Nephron progenitor cell (in vitro differentiated cells): Measurements from ENCODE around the gene EXOC4.

Source experiments
- DNase-seq: peaks from one replicate; pipeline ENCODE4 v3.0.0; 2021
- H3K27ac Mint-ChIP-seq: 2 replicates; pipeline ENCODE4 v1.8.0; 2021; ENCODE audit warnings: mild to moderate bottlenecking, moderate library complexity, mixed read lengths
- H3K27me3 Mint-ChIP-seq: 2 replicates; pipeline ENCODE4 v1.8.0; 2021; ENCODE audit warnings: mild to moderate bottlenecking, low read depth, mixed read lengths; ENCODE audit not compliant: poor library complexity
- H3K36me3 Mint-ChIP-seq: 2 replicates; pipeline ENCODE4 v1.8.0; 2021; ENCODE audit warnings: low read depth, mixed read lengths
- H3K4me1 Mint-ChIP-seq: 2 replicates; pipeline ENCODE4 v1.8.0; 2021; ENCODE audit warnings: mixed read lengths
- H3K4me3 Mint-ChIP-seq: 2 replicates; pipeline ENCODE4 v1.8.0; 2021; ENCODE audit warnings: mild to moderate bottlenecking, moderate library complexity, mixed read lengths
- H3K9me3 Mint-ChIP-seq: 2 replicates; pipeline ENCODE4 v1.8.0; 2021; ENCODE audit warnings: mild to moderate bottlenecking, moderate library complexity, mixed read lengths
- TF ChIP-seq, protein P1 (sequence below): fragments of 200-600 bp; sonication (generic); IDR thresholded peaks from 2 replicates; pipeline ENCODE4 v1.5.0; 2021; ENCODE audit warnings: antibody characterized with exemption

The EXOC4 gene

DNA sequence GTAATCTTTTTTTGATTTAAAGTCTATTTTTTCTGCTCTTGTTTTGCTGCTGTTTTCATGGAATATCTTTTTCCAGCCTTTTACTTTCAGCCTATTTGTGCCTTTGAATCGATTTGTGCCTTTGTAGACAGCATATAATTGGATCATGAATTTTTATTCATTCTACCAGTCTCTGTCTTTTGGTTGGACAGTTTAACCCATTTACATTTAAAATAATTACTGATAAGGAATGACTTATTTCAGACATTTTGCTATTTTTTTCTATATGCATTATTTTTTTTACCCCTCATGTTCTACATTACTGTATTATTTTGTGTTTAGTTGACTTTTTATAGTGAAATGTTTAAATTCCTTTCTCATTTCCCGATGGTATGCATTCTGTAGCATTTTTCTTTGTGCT is 99.6 kb downstream of the EXOC4 start:
- no peak overlapping the region for H3K27ac Mint-ChIP-seq
- H3K4me1 Mint-ChIP-seq: no peaks in the 10 kb centered on the region
- H3K27me3 Mint-ChIP-seq: peaks cover 4% of the 10 kb centered on the region
- TF ChIP-seq, protein P1, sequence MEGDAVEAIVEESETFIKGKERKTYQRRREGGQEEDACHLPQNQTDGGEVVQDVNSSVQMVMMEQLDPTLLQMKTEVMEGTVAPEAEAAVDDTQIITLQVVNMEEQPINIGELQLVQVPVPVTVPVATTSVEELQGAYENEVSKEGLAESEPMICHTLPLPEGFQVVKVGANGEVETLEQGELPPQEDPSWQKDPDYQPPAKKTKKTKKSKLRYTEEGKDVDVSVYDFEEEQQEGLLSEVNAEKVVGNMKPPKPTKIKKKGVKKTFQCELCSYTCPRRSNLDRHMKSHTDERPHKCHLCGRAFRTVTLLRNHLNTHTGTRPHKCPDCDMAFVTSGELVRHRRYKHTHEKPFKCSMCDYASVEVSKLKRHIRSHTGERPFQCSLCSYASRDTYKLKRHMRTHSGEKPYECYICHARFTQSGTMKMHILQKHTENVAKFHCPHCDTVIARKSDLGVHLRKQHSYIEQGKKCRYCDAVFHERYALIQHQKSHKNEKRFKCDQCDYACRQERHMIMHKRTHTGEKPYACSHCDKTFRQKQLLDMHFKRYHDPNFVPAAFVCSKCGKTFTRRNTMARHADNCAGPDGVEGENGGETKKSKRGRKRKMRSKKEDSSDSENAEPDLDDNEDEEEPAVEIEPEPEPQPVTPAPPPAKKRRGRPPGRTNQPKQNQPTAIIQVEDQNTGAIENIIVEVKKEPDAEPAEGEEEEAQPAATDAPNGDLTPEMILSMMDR: no peak
- H3K4me3 Mint-ChIP-seq: no peak overlapping the region
- H3K9me3 Mint-ChIP-seq: peaks cover 48% of the 10 kb centered on the region
- DNase-seq: no peak
- peaks cover 63% of the 10 kb centered on the region for H3K36me3 Mint-ChIP-seq

DNA sequence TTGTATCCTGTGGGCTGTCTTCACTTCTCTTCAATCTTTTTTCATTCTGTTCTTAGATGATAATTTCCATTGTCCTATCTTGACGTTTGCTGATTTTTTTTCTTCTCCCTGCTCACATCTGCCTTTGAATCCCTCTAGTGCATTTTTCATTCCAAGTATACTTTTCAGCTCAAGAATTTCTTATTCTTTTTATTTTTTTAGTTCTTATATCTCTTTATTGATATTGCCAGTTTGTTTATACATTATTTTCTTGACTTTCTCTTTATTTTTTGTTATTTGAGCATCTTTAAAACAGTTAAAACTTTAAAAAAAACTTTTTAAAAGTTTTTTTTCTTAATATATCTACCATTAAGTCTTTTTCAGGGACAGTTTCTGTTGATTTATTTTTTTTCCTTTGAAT is 100.9 kb downstream of the EXOC4 start:
- Mint-ChIP-seq H3K27me3 (peaks cover 4% of the 10 kb centered on the region), H3K4me1 (no peaks in the 10 kb centered on the region), H3K36me3 (peaks cover 70% of the 10 kb centered on the region), H3K4me3 (no peak overlapping the region), H3K9me3 (peaks cover 48% of the 10 kb centered on the region), H3K27ac (no peak overlapping the region)
- TF ChIP-seq, protein P1: no peak
- DNase-seq: no peak

DNA sequence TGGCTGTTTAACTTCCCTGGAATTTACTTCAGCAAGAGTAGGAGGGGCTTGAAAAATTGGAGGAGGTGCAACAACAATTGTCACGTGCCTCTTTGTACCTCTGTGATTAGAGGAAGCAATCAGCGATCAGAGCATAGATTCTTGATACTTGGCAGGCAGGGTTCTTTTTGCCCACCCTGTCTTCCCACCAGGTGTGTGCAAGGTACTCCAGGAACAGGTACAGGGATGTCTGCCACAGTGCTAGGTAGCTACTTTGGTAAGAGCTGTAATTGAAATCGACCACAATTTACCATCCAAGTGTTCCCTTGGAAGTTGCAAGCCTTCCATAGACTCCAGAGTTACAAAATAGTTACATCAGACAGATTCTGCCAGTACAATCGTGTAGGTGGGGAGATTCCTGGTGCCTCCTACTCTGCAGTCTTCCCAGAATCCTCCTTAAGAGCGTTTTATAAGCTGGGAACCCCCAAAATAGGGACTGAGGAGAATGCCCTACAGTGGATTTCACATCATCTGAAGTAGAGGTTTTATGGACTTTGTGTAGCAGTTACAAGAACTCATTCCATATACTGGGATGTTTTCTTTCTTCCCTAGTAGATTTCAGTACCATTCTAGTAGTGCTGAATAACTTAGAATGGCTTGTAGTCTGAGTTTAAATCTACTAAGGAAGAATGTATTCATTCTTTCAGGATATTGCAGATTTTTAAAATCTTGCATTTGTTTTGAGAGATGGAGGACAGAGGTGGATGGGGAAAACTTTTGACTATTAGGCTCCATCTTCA is 101.9 kb downstream of the EXOC4 start:
- peaks cover 4% of the 10 kb centered on the region for H3K27me3 Mint-ChIP-seq
- no peak overlapping the region for H3K27ac Mint-ChIP-seq
- no peak for DNase-seq
- H3K36me3 Mint-ChIP-seq: peaks cover 63% of the 10 kb centered on the region
- H3K4me3 Mint-ChIP-seq: no peak overlapping the region
- no peaks in the 10 kb centered on the region for H3K4me1 Mint-ChIP-seq
- TF ChIP-seq, protein P1: no peak
- peaks cover 41% of the 10 kb centered on the region for H3K9me3 Mint-ChIP-seq

DNA sequence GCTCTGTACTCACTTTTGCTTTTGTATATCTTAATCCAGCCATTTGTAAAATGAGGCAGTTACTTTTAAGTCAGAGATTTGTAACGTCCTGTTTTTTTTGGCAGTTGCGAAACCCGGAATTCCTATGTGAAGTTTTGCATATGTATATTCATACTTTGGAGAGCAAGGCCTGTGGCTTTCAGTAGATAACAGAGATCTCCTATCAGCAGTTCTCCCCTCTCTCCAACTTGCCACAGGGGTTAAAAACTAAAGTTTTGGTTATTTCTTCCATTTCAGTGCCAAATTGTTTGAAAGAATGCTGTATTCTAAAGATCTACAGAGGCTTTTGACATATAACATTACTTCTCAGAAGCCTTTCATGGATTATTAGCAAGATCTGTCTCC is 102.4 kb downstream of the EXOC4 start:
- Mint-ChIP-seq H3K27me3 (peaks cover 4% of the 10 kb centered on the region), H3K4me1 (no peaks in the 10 kb centered on the region), H3K9me3 (peaks cover 40% of the 10 kb centered on the region), H3K36me3 (peaks cover 62% of the 10 kb centered on the region), H3K27ac (no peak overlapping the region), H3K4me3 (no peak overlapping the region)
- TF ChIP-seq, protein P1: no peak
- no peak for DNase-seq

DNA sequence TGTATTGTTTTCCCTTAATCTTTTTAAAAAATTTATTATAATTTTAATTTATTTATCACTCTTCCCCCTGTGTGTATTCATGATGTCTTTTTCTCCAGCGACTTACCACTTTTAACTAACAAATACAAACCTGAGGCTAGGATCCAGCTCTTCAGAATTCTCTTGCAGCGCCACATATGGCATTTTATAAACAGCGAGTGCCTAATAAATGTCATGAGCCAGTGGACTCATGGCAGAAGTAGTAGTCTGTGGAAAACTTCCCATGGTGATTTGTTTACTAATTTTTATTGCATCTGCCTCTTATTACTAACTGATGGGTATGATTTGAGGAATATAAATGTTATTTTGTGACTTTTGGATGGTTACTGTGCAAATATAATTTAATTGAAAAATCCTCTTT is 102.9 kb downstream of the EXOC4 start:
- no peak for DNase-seq
- Mint-ChIP-seq H3K27ac (no peak overlapping the region), H3K27me3 (peaks cover 4% of the 10 kb centered on the region), H3K9me3 (peaks cover 39% of the 10 kb centered on the region), H3K4me1 (no peaks in the 10 kb centered on the region), H3K36me3 (peaks cover 64% of the 10 kb centered on the region), H3K4me3 (no peak overlapping the region)
- TF ChIP-seq, protein P1: no peak

DNA sequence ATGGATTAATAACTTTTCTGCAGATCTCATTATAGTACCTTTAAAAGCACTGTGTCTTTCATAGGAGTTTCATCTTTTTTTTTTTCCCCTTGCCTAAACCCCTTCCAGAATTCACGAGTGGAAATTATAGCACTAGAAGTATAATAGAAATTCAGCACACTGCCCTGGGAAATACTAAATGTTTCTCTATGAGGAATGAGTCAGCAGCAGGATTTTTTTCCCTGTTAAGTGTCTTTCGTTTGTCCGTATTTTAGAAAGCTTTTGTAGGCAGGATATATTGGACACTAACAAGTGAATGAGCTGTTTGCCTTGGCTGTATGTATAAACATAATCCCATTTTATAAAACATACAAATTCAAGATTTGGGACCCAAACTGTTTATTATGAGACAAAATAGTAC is 105.8 kb downstream of the EXOC4 start:
- Mint-ChIP-seq H3K9me3 (peaks cover 24% of the 10 kb centered on the region), H3K4me1 (no peaks in the 10 kb centered on the region), H3K36me3 (peaks cover 55% of the 10 kb centered on the region), H3K4me3 (no peak overlapping the region), H3K27ac (no peak overlapping the region), H3K27me3 (peaks cover 2% of the 10 kb centered on the region)
- DNase-seq: no peak
- TF ChIP-seq, protein P1: no peak
